OCI-LY3 (cell line): Measurements from ENCODE around the gene ZNF343.
A peak's percentile ranks its signal among the peaks of the same experiment; 100 is the strongest.

Experiments used
- H2AFZ ChIP-seq: fragments of 200-600, 300-600 bp; shearing (Covaris generic); 2 replicates; pipeline ENCODE4 v1.6.0; 2014; ENCODE audit warnings: antibody characterized with exemption, low read depth, low read length
- H3K27ac ChIP-seq: fragments of 200-600, 300-600 bp; sonication (generic); 2 replicates; pipeline ENCODE4 v1.5.1; 2014; ENCODE audit warnings: mild to moderate bottlenecking, low read length, moderate library complexity, mixed read lengths
- H3K27me3 ChIP-seq: fragments of 200-600, 300-600 bp; sonication (generic); 2 replicates; pipeline ENCODE4 v1.6.1; 2014; ENCODE audit warnings: low read depth, low read length, mixed read lengths
- H3K36me3 ChIP-seq: fragments of 200-600, 300-600 bp; sonication (generic); replicated peaks from 2 replicates; pipeline ENCODE3; 2014; ENCODE audit warnings: low read depth, low read length, mixed read lengths
- H3K4me1 ChIP-seq: fragments of 300-600, 200-600 bp; sonication (generic); 2 replicates; pipeline ENCODE4 v1.6.1; 2014; ENCODE audit warnings: low read length, mixed read lengths
- H3K4me2 ChIP-seq: fragments of 200-600, 300-600 bp; sonication (generic); 2 replicates; pipeline ENCODE4 v1.6.1; 2014; ENCODE audit warnings: low read length, mixed read lengths
- H3K4me3 ChIP-seq: fragments of 300-600, 200-600 bp; sonication (generic); 2 replicates; pipeline ENCODE4 v1.5.1; 2014; ENCODE audit warnings: antibody characterized with exemption, mild to moderate bottlenecking, low read length, moderate library complexity
- H3K79me2 ChIP-seq: fragments of 300-600, 200-600 bp; shearing (Covaris generic); 2 replicates; pipeline ENCODE4 v1.6.1; 2014; ENCODE audit warnings: mild to moderate bottlenecking, low read length, mixed read lengths
- H3K9ac ChIP-seq: fragments of 300-600, 200-600 bp; shearing (Covaris generic); 2 replicates; pipeline ENCODE4 v1.6.0; 2014; ENCODE audit warnings: mild to moderate bottlenecking, low read length, moderate library complexity
- H3K9me3 ChIP-seq: fragments of 200-600, 300-600 bp; shearing (Covaris generic); 2 replicates; pipeline ENCODE4 v1.6.1; 2014; ENCODE audit warnings: low read length, mixed read lengths; ENCODE audit not compliant: insufficient read depth
- H4K20me1 ChIP-seq: fragments of 200-600, 300-600 bp; sonication (generic); 2 replicates; pipeline ENCODE4 v1.6.1; 2016; ENCODE audit warnings: low read length, mixed read lengths; ENCODE audit not compliant: insufficient read depth
- EZH2phosphoT487 ChIP-seq: fragments of 200-600 bp; shearing (Covaris generic); IDR thresholded peaks from 2 replicates; pipeline ENCODE4 v1.6.1; 2018; ENCODE audit warnings: antibody characterized with exemption, mixed run types, low read depth
- TF ChIP-seq, protein P1 (sequence below): fragments of 200-600, 300-600 bp; sonication (generic); IDR thresholded peaks from 2 replicates; pipeline ENCODE4 v1.5.1; 2014; ENCODE audit warnings: antibody characterized with exemption, low read length, low read depth

ZNF343 gene

GRCh38 chr20:2475850-2476741 is 32.6 kb downstream of the ZNF343 start:
- Histone ChIP-seq H3K36me3 (peaks cover 16% of the 10 kb centered on the region), H3K27me3 (no peaks in the 10 kb centered on the region), H3K79me2 (no peaks in the 10 kb centered on the region), H2AFZ (no peak overlapping the region), H3K27ac (no peak overlapping the region), H3K9ac (no peak overlapping the region), H3K4me3 (no peak overlapping the region), H3K4me2 (no peak overlapping the region), H3K9me3 (no peaks in the 10 kb centered on the region), H4K20me1 (no peaks in the 10 kb centered on the region), H3K4me1 (peaks cover 3% of the 10 kb centered on the region; the same call in 1 of the 2 replicates)
- TF ChIP-seq EZH2phosphoT487 = no peak
- TF ChIP-seq, protein P1, sequence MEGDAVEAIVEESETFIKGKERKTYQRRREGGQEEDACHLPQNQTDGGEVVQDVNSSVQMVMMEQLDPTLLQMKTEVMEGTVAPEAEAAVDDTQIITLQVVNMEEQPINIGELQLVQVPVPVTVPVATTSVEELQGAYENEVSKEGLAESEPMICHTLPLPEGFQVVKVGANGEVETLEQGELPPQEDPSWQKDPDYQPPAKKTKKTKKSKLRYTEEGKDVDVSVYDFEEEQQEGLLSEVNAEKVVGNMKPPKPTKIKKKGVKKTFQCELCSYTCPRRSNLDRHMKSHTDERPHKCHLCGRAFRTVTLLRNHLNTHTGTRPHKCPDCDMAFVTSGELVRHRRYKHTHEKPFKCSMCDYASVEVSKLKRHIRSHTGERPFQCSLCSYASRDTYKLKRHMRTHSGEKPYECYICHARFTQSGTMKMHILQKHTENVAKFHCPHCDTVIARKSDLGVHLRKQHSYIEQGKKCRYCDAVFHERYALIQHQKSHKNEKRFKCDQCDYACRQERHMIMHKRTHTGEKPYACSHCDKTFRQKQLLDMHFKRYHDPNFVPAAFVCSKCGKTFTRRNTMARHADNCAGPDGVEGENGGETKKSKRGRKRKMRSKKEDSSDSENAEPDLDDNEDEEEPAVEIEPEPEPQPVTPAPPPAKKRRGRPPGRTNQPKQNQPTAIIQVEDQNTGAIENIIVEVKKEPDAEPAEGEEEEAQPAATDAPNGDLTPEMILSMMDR = no peak

DNA sequence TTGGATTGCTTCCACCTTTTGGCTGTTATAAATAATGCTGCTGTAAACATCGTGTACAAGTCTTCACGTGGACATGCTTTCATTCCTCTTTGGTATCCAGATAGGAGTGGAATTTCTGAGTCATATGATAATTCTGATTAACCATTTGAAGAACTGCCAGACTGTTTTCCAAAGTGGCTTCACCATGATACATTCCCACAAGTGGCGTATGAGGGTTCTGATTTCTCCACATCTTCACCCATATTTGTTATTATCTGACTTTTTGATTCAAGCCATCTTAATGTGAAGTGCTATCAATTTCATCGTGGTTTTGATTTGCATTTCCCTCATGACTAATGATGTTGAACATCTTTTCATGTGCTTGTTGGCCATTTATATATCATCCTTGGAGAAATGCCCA is 35.2 kb downstream of the ZNF343 start:
- no peak for TF ChIP-seq EZH2phosphoT487
- TF ChIP-seq, protein P1 = no peak
- Histone ChIP-seq H3K27ac (no peak overlapping the region), H3K9ac (no peak overlapping the region)

GRCh38 chr20:2470423-2471193 is 38.1 kb downstream of the ZNF343 start, which contains the start of gene SNRPB:
SNRPB (minus strand) TSS chr20:2470789; CDS start chr20:2470690, 99 bp downstream.
- Histone ChIP-seq H3K4me2 (peak within 1 kb of the TSS; percentile 84), H3K27me3 (no peaks in the 10 kb centered on the region), H3K27ac (peak within 1 kb of the TSS; percentile 78), H2AFZ (peak within 1 kb of the TSS; percentile 81), H3K79me2 (peaks cover 50% of the 10 kb centered on the region), H3K9ac (peak within 1 kb of the TSS; percentile 95), H3K36me3 (peaks cover 40% of the 10 kb centered on the region), H4K20me1 (peaks cover 43% of the 10 kb centered on the region), H3K4me1 (peaks cover 25% of the 10 kb centered on the region), H3K9me3 (no peaks in the 10 kb centered on the region), H3K4me3 (peak within 1 kb of the TSS; percentile 85)
- TF ChIP-seq, protein P1 = no peak

More for the DNA sequence above, 35.2 kb downstream of the ZNF343 start:
- no peaks in the 10 kb centered on the region for H3K27me3 ChIP-seq
- no peaks in the 10 kb centered on the region for H3K9me3 ChIP-seq
- H4K20me1 ChIP-seq = peaks cover 14% of the 10 kb centered on the region
- peaks cover 11% of the 10 kb centered on the region for H3K4me1 ChIP-seq
- H3K36me3 ChIP-seq = peaks cover 15% of the 10 kb centered on the region
- H3K4me3 ChIP-seq = no peak overlapping the region
- peaks cover 21% of the 10 kb centered on the region for H3K79me2 ChIP-seq
- H2AFZ ChIP-seq = no peak overlapping the region
- H3K4me2 ChIP-seq = no peak overlapping the region

- peaks cover 45% of the 10 kb centered on the region for H3K36me3 ChIP-seq
- H3K27ac ChIP-seq = peak overlapping the region; percentile 78
- peak overlapping the region; percentile 84 for H3K4me2 ChIP-seq
- H3K79me2 ChIP-seq = peaks cover 56% of the 10 kb centered on the region
- peaks cover 28% of the 10 kb centered on the region for H3K4me1 ChIP-seq
- peaks cover 49% of the 10 kb centered on the region for H4K20me1 ChIP-seq
- H3K9ac ChIP-seq = peak overlapping the region; percentile 95
- H3K9me3 ChIP-seq = no peaks in the 10 kb centered on the region
- H2AFZ ChIP-seq = no peak overlapping the region
- no peaks in the 10 kb centered on the region for H3K27me3 ChIP-seq
- H3K4me3 ChIP-seq = peak overlapping the region; percentile 85
- TF ChIP-seq, protein P1 = no peak
- TF ChIP-seq EZH2phosphoT487 = no peak
Observed at GRCh38 chr20:2469991-2470422, 38.7 kb downstream of the ZNF343 start.
